Activated CD4-positive, CD25-positive, alpha-beta regulatory T cell treated with anti-CD3 and anti-CD28 coated beads, Interleukin-2, amount 50 U/mL, for 24 hours (primary cell): Measurements from ENCODE around the gene KCTD17.

Experiments
- ATAC-seq, 2 donors: fragments of 150-1000 bp; cut with Tn5 transposase; one replicate each; pipeline ENCODE4 v1.10.0; 2021; ENCODE audit warnings: mild to moderate bottlenecking in 1 of 2, moderate library complexity in 1 of 2

Gene KCTD17

GRCh38 chr22:37082251-37082873, 30.8 kb downstream of the KCTD17 start:
- peak; percentile 60 to 63 for ATAC-seq

DNA sequence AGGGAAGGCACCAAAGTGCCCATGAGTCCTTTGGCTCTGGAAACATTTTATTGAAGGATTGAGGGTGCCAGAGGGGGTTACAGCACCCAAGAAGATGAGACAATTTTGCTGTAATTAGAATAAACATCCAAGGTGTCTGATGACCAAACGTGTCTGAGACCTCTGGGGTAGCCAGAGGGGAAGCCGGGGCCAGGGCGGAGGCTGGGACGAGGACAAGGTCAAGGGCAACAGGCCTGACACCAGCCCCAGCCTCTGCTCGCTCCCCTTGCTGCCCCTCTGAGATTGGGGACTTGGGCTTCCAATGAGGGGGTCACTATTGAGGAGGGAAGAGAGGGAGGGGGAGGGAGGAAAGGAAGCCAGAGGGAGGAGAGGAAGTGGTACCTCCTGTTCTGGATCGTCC, 32.4 kb downstream of the KCTD17 start:
- ATAC-seq: no peak

- no peak for ATAC-seq
These were observed 32.8 kb downstream of the KCTD17 start for GRCh38 chr22:37084385-37084784.

- no peak for ATAC-seq
These were observed 34.6 kb downstream of the KCTD17 start for GRCh38 chr22:37086184-37086583.

DNA sequence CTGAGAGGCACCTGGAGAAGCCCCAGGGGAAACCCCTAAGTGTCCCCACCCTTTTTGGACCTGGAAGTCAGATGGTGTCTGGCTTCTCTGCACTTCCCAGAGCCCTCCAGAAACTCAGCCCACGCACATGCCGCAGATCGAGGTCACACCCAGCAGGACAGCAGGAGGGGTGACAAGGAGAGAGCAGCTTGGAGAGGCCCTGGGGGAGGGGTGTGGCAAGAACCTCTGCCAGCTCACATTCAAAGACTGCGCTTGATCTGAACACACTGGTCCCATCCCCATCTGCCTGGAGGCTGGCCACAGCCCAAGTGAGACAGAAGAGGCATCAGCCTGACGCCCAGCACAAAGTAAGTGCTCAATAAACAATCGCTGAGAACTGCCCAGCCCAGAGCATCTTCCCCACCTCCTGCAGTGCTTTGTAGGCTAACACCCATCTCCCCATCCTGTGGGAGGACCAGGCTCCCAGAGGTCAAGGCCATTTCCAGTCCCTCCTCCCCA, 36.6 kb downstream of the KCTD17 start:
- peak; percentile 63 to 74 for ATAC-seq

DNA sequence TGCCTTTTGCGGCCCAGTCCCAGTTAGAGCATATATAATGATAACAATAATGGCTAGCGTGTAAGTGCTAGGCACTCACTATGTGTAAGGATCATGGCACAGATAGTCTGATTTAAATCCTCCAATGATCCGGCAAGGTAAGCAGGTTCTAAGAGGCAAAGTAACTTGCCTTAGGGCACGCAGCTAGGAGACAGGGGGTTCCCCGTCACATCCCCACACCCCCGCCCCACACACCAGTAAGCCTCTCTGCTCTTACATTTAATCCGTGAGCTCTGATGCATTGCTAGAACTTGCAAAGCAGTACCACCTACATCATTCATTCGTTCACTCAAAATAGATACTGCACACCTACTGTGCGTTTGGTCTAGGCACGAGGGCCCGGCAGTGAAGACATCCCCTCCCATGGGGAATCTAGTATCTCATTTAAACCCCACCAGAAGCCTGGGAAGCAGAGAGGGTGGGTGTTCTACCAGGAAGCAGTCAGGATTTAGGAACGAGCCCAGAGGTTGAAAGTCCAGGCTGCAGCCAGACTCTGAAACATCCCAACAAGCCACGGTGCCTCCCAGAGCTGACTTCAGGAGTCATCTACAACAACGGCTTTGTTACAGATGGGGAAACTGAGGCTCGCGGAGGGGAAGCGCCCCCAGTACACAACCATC, 37.3 kb downstream of the KCTD17 start:
- peak; percentile 72 to 79 for ATAC-seq

DNA sequence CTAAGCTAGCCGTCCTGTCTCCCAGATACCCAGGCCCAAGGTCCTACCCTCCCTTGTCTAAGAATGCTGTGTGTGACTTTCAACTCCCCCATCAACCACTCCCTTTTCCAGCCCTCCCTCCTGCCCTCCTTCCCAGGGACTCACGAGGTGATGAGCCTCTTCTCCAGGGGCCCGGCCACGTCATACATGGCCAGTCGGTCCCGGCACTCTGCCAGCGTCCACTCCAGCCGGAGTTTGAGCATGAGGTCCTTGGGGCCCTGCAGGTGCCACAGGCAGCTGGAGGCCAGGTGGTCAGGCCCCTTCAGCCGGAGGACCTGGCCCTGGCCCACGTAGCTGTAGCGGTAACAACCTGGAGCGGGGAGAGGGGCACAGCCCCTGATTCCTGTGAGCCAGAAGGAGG, 37.9 kb downstream of the KCTD17 start:
- no peak for ATAC-seq

DNA sequence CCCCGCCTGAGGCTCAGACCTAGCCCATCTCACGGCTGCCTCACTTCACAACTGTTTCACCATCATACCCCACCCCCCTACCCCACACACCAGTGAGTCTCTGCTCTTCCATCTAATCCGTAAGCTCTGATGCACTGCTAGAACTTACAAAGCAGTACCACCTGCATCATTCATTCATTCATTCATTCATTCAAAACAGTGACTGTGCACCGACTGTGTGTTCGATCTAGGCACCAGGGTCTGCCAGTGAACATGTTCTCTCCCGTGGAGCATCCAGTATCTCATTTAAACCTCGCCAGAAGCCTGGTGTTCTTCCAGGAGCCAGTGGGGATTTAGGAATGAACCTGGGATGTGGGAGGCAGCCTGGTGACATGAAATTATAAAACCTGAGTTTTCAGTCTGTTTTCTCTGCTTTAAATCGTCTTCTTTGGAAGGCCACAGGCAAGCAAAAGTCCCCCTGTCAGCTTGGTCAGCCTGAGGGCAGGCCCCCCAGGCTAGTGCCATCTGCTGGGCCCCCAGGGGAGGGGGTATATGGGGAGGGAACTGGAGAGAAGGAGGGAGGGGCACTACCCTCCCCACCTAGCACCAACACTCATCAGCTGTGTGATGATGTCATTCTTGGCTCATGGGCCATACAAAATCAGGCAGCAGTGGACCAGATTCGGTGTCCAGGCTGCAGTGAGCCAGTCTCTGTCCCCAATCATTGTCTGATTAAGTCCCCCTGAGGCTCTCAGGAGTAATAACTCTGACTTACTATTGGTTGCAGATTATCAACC, 39.6 kb downstream of the KCTD17 start:
- no peak for ATAC-seq

DNA sequence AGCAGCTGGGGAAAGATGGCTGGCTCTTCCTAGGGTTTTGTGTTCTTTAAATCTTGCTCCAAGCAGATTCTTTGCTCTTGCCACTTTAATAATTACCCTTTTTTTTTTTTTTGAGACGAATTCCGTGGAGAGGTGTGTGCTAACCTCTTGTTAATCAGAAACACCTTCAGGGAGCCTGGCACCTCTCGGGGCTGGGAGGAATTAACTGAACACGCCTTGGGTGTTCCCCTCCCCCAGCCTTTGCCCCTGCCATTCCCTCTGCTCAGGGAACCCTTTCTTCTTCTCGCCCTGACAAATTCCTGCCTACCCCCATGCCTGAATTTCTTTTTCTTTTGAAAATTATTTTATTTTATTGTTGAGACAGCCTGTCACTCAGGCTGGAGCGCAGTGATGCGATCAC, 40.5 kb downstream of the KCTD17 start:
- ATAC-seq: no peak

GRCh38 chr22:37092997-37093396, 41.5 kb downstream of the KCTD17 start:
- no peak for ATAC-seq

GRCh38 chr22:37094239-37094638, 42.7 kb downstream of the KCTD17 start:
- ATAC-seq: no peak

DNA sequence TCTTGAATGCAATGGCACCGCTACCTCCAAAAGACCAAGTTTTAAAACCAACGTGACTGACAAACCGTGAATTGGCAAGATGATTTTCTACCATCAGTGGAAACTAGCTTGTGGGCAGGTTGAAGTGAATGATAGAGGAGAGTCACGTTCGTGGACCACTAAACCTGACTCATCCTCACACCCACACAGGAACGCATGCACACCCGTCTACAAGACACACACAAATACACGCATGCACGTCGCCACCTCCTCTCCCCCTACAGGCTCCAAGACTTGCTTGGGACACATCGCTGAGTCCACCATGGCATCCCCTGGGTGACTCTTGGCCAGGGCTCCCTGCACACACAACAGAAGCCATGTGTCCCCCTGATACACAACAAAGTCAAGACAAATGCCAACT, 43.6 kb downstream of the KCTD17 start:
- peak; percentile 98 to 99 for ATAC-seq

DNA sequence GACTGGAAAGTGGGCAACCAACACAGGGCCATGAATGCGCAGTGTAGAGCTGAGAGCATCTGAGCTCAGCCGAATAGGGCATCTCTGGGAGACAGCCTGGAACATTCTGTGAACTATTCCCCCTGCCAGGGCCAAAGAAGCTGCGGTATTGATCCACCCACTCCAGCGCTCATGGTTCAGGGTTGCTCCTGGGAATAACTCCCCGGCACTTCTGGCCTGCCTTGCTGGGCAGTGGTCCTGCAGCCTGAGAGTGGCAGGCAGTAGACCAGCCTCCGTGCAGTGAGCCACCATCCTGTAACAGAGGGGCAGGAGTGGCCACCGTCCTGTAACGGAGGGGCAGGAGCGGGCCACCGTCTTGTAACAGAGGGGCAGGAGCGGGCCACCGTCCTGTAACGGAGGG, 45.8 kb downstream of the KCTD17 start:
- ATAC-seq: no peak

GRCh38 chr22:37098976-37099591, 47.5 kb downstream of the KCTD17 start:
- ATAC-seq: no peak

DNA sequence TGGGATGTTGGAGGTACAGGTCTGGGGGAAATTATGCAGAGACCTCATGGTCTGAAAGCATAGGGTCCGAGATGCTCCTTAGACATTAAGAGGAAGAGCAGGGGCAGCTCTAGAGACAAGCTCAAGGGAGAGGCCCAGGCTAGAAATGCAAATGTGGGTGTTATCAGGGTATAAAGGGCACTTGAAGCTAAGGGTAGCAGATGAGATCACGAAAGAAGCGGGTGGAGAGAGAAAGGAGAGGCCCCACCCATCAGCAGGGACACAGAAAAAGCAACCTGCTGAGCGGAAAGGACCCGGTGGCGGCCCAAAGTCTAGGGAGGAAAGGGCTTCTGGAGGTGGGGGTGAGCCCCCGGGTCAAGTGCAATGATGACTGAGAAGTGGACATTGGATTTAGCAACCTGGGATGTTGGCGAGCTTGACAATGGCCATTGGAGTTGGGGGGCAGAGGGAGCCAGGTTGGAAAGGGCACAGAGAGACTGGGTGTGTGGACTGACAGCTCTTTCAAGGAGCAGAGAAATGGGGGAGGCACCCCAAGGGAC, 49.1 kb downstream of the KCTD17 start:
- peak; percentile 92 to 97 for ATAC-seq

- no peak for ATAC-seq
These were observed 49.9 kb downstream of the KCTD17 start for GRCh38 chr22:37101311-37102066.

GRCh38 chr22:37103151-37103550, 51.6 kb downstream of the KCTD17 start:
- no peak for ATAC-seq

GRCh38 chr22:37103656-37104452, 52.3 kb downstream of the KCTD17 start:
- ATAC-seq: no peak

- no peak for ATAC-seq
These were observed 53.6 kb downstream of the KCTD17 start for GRCh38 chr22:37105154-37105553.

GRCh38 chr22:37105990-37106389, 54.4 kb downstream of the KCTD17 start:
- ATAC-seq: no peak
